GM21737 (cell line): Measurements from ENCODE around the gene ISG15.

ENCODE experiments used
- ATAC-seq: cut with Tn5 transposase; IDR thresholded peaks from one replicate; pipeline ENCODE4 v1.9.1; 2021; ENCODE audit warnings: mild to moderate bottlenecking, moderate library complexity; ENCODE audit not compliant: unreplicated experiment

Gene ISG15

DNA sequence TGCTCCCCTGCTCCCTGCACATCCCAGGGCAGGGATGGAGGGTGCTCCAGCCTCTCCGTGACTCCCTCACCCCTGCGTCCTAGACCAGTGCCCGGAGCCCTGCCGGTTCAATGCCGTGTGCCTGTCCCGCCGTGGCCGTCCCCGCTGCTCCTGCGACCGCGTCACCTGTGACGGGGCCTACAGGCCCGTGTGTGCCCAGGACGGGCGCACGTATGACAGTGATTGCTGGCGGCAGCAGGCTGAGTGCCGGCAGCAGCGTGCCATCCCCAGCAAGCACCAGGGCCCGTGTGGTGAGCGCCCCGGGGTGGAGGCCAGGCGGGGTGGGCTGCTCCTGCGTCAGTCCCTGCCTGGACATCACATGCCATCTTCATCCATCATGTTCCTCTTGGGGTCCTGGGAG, 28.6 kb downstream of the ISG15 start:
- no peak for ATAC-seq

DNA sequence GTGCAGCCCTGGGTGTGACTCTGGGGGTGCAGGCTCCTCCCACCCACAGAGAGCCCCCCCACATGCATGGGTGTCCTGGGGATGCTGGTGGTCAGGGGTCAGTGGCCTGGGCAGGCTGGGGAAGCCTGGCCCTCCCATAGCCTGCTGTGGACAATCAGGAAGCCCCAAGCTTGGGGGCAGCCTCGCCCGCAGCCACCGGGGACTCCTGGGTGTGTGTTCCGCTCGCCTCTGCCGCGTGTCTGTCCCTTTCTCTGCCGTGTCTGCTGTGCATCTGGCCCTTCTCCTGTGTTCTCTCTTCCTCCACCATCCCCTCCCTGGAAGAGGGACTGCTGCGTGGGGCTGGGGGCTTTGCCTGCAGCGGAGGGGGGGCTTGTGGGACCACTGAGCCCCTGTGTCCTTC, 29.5 kb downstream of the ISG15 start:
- ATAC-seq = no peak

- ATAC-seq = no peak
These were observed 30.1 kb downstream of the ISG15 start for GRCh38 chr1:1043411-1043810.

DNA sequence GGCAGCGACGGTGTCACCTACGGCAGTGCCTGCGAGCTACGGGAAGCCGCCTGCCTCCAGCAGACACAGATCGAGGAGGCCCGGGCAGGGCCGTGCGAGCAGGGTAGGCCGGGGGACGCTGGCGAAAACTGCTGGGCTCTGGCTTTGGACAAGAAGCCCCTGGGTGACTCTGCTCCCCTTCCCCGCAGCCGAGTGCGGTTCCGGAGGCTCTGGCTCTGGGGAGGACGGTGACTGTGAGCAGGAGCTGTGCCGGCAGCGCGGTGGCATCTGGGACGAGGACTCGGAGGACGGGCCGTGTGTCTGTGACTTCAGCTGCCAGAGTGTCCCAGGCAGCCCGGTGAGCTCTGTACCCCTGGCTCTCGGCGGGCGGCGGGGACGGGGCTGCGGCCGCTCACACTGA, 30.6 kb downstream of the ISG15 start:
- ATAC-seq = no peak

- no peak for ATAC-seq
These were observed 31.3 kb downstream of the ISG15 start for GRCh38 chr1:1044455-1045078.

DNA sequence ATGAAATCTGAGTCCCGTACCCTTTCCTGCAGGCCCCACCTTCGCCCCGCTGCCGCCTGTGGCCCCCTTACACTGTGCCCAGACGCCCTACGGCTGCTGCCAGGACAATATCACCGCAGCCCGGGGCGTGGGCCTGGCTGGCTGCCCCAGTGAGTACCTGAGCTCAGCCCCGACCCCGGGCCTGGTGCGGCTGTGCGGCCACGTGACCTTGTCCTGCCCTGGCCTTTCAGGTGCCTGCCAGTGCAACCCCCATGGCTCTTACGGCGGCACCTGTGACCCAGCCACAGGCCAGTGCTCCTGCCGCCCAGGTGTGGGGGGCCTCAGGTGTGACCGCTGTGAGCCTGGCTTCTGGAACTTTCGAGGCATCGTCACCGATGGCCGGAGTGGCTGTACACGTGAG, 31.8 kb downstream of the ISG15 start:
- ATAC-seq = no peak

DNA sequence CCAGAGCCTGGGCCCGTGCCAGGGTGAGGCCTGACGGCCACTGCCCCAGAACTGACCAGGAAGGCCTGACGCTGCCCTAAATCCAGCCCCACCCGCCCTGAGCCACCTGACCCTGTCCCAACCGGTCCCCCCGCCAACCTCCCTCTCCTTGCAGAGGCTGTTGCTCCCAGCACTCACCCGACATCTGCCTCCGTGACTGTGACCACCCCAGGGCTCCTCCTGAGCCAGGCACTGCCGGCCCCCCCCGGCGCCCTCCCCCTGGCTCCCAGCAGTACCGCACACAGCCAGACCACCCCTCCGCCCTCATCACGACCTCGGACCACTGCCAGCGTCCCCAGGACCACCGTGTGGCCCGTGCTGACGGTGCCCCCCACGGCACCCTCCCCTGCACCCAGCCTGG, 32.9 kb downstream of the ISG15 start:
- no peak for ATAC-seq

DNA sequence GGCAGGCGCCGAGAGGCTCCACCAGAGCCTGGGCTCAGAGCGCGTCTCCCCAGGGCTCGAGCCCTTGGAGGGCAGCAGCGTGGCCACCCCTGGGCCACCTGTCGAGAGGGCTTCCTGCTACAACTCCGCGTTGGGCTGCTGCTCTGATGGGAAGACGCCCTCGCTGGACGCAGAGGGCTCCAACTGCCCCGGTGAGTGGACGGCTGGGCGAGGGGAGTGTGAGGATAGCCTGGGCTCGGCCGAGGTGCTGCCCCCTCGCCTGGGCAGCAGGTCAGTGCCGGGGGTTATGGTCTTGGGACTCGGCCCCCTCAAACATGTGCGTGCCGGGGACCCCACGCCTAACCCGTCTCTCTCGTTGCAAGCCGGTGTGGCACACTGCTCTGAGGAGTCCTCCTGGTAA, 33.5 kb downstream of the ISG15 start:
- ATAC-seq = no peak

DNA sequence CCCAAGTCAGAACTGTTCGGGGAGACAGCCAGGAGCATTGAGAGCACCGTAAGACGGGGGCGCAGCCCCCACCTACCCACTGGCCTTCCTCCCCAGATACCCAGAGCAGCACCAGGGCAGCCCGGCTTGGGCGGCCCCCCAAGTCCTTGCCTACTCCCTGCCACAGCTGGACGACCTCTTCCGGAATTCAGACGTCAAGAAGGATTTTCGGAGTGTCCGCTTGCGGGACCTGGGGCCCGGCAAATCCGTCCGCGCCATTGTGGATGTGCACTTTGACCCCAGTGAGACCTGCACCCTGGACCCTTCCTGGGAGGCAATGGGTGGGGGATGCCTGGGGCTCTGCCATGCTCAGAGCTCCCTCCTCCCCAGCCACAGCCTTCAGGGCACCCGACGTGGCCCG, 34.1 kb downstream of the ISG15 start:
- no peak for ATAC-seq

DNA sequence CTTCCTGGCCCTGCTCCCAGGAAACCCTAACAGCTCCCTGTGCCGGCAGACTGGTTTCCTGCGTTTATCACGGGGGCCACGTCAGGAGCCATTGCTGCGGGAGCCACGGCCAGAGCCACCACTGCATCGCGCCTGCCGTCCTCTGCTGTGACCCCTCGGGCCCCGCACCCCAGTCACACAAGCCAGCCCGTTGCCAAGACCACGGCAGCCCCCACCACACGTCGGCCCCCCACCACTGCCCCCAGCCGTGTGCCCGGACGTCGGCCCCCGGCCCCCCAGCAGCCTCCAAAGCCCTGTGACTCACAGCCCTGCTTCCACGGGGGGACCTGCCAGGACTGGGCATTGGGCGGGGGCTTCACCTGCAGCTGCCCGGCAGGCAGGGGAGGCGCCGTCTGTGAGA, 34.7 kb downstream of the ISG15 start:
- ATAC-seq = no peak

DNA sequence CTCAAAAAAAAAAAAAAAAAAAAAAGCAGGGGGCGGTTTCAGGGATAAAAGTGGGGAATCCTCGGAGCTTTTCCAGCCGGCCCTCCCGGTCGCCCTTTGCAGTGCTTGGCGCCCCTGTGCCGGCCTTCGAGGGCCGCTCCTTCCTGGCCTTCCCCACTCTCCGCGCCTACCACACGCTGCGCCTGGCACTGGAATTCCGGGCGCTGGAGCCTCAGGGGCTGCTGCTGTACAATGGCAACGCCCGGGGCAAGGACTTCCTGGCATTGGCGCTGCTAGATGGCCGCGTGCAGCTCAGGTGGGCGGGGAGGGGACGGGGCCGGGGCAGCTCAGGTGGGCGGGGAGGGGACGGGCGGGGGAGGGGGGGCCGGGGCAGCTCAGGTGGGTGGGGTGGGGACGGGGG, 35.5 kb downstream of the ISG15 start:
- ATAC-seq = no peak

DNA sequence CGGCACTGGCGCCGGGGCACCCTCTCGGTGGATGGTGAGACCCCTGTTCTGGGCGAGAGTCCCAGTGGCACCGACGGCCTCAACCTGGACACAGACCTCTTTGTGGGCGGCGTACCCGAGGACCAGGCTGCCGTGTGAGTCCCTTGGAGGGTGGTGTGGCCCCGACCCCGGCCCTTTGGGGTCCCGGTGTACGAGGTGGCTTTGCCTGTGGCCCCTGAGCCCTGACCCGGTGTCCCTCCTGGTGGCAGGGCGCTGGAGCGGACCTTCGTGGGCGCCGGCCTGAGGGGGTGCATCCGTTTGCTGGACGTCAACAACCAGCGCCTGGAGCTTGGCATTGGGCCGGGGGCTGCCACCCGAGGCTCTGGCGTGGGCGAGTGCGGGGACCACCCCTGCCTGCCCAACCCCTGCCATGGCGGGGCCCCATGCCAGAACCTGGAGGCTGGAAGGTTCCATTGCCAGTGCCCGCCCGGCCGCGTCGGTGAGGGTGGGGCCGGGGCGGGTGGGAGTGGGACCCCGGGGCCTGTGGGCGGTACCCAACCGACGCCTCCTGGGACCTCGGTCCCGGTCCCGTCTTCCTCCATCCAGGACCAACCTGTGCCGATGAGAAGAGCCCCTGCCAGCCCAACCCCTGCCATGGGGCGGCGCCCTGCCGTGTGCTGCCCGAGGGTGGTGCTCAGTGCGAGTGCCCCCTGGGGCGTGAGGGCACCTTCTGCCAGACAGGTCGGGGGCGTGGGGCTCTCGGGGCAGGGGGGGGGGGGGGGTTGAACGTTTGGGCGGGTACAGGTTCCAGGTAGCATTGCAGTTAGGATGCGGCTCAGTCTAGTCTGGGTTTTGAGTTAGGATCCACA, 36.2 kb downstream of the ISG15 start:
- no peak for ATAC-seq

DNA sequence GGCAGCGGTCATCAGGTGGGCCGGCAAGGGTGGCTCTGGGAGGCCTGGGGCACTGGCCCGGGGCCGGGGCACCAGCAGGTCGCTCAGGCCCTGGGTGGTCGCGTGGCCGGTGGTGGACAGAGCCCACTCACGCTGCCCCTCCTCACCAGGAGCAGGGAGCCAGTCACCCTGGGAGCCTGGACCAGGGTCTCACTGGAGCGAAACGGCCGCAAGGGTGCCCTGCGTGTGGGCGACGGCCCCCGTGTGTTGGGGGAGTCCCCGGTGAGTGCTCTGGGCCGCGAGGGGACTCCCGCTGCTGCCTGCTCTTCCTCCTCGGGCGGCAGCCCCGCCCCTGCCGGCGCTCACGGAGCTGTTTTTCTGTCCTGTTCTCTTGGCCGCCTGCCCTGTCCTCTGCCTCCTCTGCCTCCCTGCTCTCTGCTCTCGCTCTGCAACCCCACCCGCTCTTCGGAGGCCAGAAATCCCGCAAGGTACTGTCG, 37.3 kb downstream of the ISG15 start:
- ATAC-seq = no peak

GRCh38 chr1:1051127-1051810, 38.0 kb downstream of the ISG15 start:
- no peak for ATAC-seq

- ATAC-seq = no peak
These were observed 38.9 kb downstream of the ISG15 start for GRCh38 chr1:1052003-1052840.

DNA sequence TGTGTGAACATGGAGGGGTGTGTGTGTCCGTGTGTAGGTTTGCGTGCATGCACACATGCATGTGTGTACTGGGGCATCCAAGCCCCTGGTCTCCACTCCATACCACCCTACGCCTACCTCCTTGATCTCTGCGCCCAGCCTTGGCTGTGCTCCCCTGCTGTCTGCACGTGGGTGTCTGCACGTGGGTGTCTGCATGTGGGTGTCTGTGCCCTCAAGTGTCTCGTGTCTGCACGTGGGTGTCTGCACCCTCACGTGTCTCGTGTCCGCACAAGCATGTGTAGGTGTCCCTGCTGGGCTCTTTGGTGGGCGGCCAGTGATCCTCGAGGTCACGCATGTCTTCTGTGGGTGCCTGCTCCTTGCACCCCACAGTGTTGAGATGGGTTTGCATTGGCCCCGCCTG, 39.7 kb downstream of the ISG15 start:
- no peak for ATAC-seq

DNA sequence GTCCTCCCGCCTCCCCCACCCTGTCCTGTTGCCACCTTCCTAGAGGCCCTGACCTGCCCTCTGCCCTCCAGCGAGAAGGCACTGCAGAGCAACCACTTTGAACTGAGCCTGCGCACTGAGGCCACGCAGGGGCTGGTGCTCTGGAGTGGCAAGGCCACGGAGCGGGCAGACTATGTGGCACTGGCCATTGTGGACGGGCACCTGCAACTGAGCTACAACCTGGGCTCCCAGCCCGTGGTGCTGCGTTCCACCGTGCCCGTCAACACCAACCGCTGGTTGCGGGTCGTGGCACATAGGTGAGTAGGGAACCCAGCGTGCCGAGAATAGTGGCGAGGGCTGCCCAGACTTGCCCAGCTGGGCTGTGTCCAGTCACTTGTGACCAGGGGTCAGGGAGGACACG, 40.4 kb downstream of the ISG15 start:
- ATAC-seq = no peak

- no peak for ATAC-seq
These were observed 40.9 kb downstream of the ISG15 start for GRCh38 chr1:1054099-1054700.

DNA sequence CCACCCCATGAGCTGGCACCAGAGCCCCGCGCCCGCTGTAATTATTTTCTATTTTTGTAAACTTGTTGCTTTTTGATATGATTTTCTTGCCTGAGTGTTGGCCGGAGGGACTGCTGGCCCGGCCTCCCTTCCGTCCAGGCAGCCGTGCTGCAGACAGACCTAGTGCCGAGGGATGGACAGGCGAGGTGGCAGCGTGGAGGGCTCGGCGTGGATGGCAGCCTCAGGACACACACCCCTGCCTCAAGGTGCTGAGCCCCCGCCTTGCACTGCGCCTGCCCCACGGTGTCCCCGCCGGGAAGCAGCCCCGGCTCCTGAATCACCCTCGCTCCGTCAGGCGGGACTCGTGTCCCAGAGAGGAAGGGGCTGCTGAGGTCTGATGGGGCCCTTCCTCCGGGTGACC, 41.7 kb downstream of the ISG15 start:
- ATAC-seq = no peak

GRCh38 chr1:1055841-1056736, 42.8 kb downstream of the ISG15 start:
- no peak for ATAC-seq
